SK-N-SH (cell line): ENCODE results near the gene PRICKLE3.

ENCODE experiments used
- CTCF ChIP-seq: fragments of 200-600 bp; sonication (generic); IDR thresholded peaks from 2 replicates; pipeline ENCODE4 v1.6.1; 2017; ENCODE audit warnings: antibody characterized with exemption, mild to moderate bottlenecking, moderate library complexity
- EP300 ChIP-seq, 2 experiments: IDR thresholded peaks; 2 replicates each; pipeline versions ENCODE4 v1.4.0 to v1.6.1; 2012; ENCODE audit warnings: borderline replicate concordance in 1 of 2, low read depth in 1 of 2, low read length in 1 of 2
- EZH2phosphoT487 ChIP-seq: fragments of 200-600 bp; sonication (generic); IDR thresholded peaks from 2 replicates; pipeline ENCODE4 v1.6.1; 2017; ENCODE audit warnings: low read depth, mixed run types, mild to moderate bottlenecking, antibody characterized with exemption, moderate library complexity, borderline replicate concordance
- JUND ChIP-seq: IDR thresholded peaks from 2 replicates; pipeline ENCODE4 v1.4.0; 2012
- MAX ChIP-seq: IDR thresholded peaks from 2 replicates; pipeline ENCODE4 v1.4.0; 2012; ENCODE audit warnings: low read depth
- NFIC ChIP-seq: IDR thresholded peaks from 2 replicates; pipeline ENCODE4 v1.4.0; 2012; ENCODE audit warnings: borderline replicate concordance
- POLR2AphosphoS5 ChIP-seq: IDR thresholded peaks from 2 replicates; pipeline ENCODE4 v1.6.1; 2012; ENCODE audit warnings: low read depth, low read length
- RCOR1 ChIP-seq: fragments of 150-350 bp; IDR thresholded peaks from 2 replicates; pipeline ENCODE4 v1.6.1; 2017; ENCODE audit warnings: antibody characterized with exemption, low read length
- REST ChIP-seq: IDR thresholded peaks from 2 replicates; pipeline ENCODE4 v1.6.1; 2012; ENCODE audit warnings: mild to moderate bottlenecking, low read depth, low read length, moderate library complexity
- SIN3A ChIP-seq: IDR thresholded peaks from 2 replicates; pipeline ENCODE4 v1.6.1; 2012; ENCODE audit warnings: low read depth, mild to moderate bottlenecking, low read length, moderate library complexity, borderline replicate concordance
- SMC3 ChIP-seq: IDR thresholded peaks from 2 replicates; pipeline ENCODE4 v1.6.1; 2012; ENCODE audit warnings: low read depth, low read length, improper control_type of control experiment
- TAF1 ChIP-seq: IDR thresholded peaks from 2 replicates; pipeline ENCODE4 v1.6.1; 2012; ENCODE audit warnings: low read depth, mild to moderate bottlenecking, low read length, moderate library complexity, borderline replicate concordance
- YY1 ChIP-seq: IDR thresholded peaks from 2 replicates; pipeline ENCODE4 v1.4.0; 2012; ENCODE audit warnings: low read depth, mild to moderate bottlenecking

- TF ChIP-seq NFIC (no peak), EP300 (IDR thresholded peaks at IDR 0.05; ENCODE audit: borderline replicate concordance in 1 of 2, low read depth in 1 of 2, low read length in 1 of 2) (no peak), TAF1 (no peak), POLR2AphosphoS5 (no peak), CTCF (no peak), MAX (no peak), RCOR1 (no peak), EZH2phosphoT487 (no peak), SIN3A (no peak), YY1 (no peak), REST (no peak), SMC3 (no peak), JUND (no peak)
Observed at GRCh38 chrX:49184294-49185281, 1.6 kb downstream of the PRICKLE3 start.
